Transverse colon (tissue), 3 donors: Measurements from ENCODE around the gene GPM6B.

Source experiments
- POLR2A ChIP-seq: fragments of 450-650 bp; IDR thresholded peaks from one replicate; pipeline ENCODE4 v1.6.1; 2016; ENCODE audit warnings: antibody characterized with exemption, mild to moderate bottlenecking, moderate library complexity
- TF ChIP-seq, protein P1 (sequence below), 5 experiments: fragments of 200-600 bp in 3 of 5; fragments of 450-650 bp in 2 of 5; sonication (generic) in 3 of 5; IDR thresholded peaks; 1 replicate in 2 of 5; 2 replicates in 3 of 5; pipeline ENCODE4 v1.5.1; 2016 to 2017; ENCODE audit warnings: antibody characterized with exemption in 5 of 5, inconsistent platforms in 3 of 5, mild to moderate bottlenecking in 2 of 5, moderate library complexity in 1 of 5

GRCh38 chrX:13761606-13762414 lies 55.1 kb downstream of the GPM6B start:
- TF ChIP-seq, protein P1, sequence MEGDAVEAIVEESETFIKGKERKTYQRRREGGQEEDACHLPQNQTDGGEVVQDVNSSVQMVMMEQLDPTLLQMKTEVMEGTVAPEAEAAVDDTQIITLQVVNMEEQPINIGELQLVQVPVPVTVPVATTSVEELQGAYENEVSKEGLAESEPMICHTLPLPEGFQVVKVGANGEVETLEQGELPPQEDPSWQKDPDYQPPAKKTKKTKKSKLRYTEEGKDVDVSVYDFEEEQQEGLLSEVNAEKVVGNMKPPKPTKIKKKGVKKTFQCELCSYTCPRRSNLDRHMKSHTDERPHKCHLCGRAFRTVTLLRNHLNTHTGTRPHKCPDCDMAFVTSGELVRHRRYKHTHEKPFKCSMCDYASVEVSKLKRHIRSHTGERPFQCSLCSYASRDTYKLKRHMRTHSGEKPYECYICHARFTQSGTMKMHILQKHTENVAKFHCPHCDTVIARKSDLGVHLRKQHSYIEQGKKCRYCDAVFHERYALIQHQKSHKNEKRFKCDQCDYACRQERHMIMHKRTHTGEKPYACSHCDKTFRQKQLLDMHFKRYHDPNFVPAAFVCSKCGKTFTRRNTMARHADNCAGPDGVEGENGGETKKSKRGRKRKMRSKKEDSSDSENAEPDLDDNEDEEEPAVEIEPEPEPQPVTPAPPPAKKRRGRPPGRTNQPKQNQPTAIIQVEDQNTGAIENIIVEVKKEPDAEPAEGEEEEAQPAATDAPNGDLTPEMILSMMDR (IDR thresholded peaks at IDR 0.05) = no peak
- no peak for TF ChIP-seq POLR2A
